ENCODE measurements around the gene CLEC16A. TPM values are rescaled to one million over a fixed set of nuclear protein-coding genes. Genes with fewer than 3 reads are reported as not detected.

The CLEC16A gene
- total RNA-seq, 1 donor from 2014 or later, result 7.8 TPM

DNA sequence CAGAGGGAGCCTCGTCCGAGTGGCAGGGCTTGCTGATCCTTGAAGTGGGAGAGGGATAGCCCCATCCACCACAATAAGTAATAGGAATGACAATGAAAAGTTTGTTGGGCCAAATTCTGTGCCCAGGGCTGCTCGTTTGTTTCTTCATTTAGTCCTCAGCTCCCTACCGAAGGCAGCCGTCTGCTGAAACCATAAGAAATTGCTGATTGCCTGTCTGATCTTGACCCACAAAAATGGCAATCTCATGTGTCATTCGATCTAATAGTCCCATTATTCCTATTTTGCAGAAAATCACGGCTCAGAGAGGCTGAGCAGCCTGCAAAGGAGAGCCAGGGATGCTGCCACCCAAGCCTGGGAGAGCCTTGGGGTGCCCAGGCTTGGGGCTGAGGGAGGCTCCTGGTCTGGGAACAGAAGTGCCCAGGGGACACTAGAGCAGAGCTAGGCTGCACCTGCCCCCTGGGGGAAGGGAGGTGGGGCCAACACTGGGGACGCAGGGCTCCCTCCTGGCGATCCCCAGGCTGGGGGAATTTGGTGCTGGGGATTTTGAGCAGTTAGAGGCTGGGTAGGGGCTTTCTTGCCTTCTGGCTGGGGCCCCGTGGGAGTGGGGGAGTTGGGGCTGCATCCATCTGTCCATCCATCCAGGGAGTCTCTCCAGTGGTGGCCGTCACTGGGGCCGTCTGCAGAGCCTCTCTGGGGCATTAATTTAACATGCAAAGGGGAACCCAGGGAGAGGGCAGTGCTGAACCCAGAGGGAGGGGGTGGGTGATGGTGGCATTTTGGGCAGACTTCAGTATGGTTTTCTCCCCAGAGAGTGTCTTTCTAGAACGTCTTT lies 258.1 kb downstream of the CLEC16A start:
- no peaks in the 10 kb centered on the region for H3F3A ChIP-seq (ENCODE audit: low read depth)
- H3K4me2 ChIP-seq, result peak overlapping the region; percentile 65
- peaks cover 15% of the 10 kb centered on the region for H3K27me3 Mint-ChIP-seq (ENCODE audit: insufficient read depth, low read depth)
- peak overlapping the region; percentile 51 for H2AFZ ChIP-seq (replicated peaks)
- H3K79me2 ChIP-seq (ENCODE audit: low read depth), result no peaks in the 10 kb centered on the region
- H3K27me3 ChIP-seq, result no peaks in the 10 kb centered on the region
- H3K4me1 Mint-ChIP-seq, result peaks cover 24% of the 10 kb centered on the region
- no peak for TF ChIP-seq EZH2 (IDR thresholded peaks at IDR 0.05)
- TF ChIP-seq CTCF (IDR thresholded peaks at IDR 0.05), result no peak
- TF ChIP-seq EZH2phosphoT487 (IDR thresholded peaks at IDR 0.05), result no peak
- H4K20me1 ChIP-seq (ENCODE audit: low read depth), result no peaks in the 10 kb centered on the region
- no peak overlapping the region for H3K4me3 ChIP-seq
- DNase-seq (ENCODE audit: low spot score), result peak; percentile 23
- H3K9ac ChIP-seq, result no peak overlapping the region
- no peaks in the 10 kb centered on the region for H3K36me3 ChIP-seq
- no peak overlapping the region for H3K27ac ChIP-seq
- H3K4me1 ChIP-seq, result peaks cover 26% of the 10 kb centered on the region
- no peak overlapping the region for H3K27ac Mint-ChIP-seq
- H3K36me3 Mint-ChIP-seq, result no peaks in the 10 kb centered on the region
- H3K9me3 ChIP-seq (ENCODE audit: low read depth), result no peaks in the 10 kb centered on the region
- H3K4me3 Mint-ChIP-seq, result no peak overlapping the region
- no peaks in the 10 kb centered on the region for H3K9me3 Mint-ChIP-seq

DNA sequence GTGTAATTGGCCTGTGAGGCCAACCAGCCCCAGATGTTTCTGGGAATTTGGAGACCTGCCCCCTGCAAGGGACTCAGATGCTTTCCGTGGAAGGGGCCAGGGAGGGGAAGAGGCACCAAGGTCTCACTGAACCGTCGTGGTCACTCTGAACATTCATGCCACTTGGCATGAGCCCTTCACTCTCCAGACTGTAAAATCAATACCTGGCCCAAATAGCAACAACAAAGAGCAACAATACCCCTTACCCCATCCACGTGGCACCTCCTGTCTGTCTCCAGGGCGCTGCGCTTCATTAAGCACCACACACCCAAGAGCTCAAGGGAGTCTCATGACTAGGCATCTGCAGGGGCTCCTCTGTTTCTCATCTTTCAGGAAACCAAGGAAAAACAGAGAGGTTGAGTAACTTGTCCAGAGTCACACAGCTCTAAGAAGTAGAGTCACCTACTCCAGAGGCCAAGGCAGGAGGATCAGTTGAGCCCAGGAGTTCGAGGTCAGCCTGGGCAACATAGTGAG lies 258.8 kb downstream of the CLEC16A start:
- Histone ChIP-seq H3K9me3 (ENCODE audit: low read depth) (no peaks in the 10 kb centered on the region), H3K27ac (no peak overlapping the region), H3F3A (ENCODE audit: low read depth) (no peaks in the 10 kb centered on the region), H3K79me2 (ENCODE audit: low read depth) (no peaks in the 10 kb centered on the region), H3K4me3 (no peak overlapping the region), H3K36me3 (no peaks in the 10 kb centered on the region), H3K4me2 (no peak overlapping the region), H3K9ac (no peak overlapping the region), H2AFZ (replicated peaks) (no peak overlapping the region), H3K27me3 (no peaks in the 10 kb centered on the region), H4K20me1 (ENCODE audit: low read depth) (no peaks in the 10 kb centered on the region), H3K4me1 (peaks cover 26% of the 10 kb centered on the region)
- Mint-ChIP-seq H3K4me3 (peak overlapping the region; percentile 15), H3K4me1 (peaks cover 24% of the 10 kb centered on the region), H3K36me3 (no peaks in the 10 kb centered on the region), H3K27ac (no peak overlapping the region), H3K27me3 (ENCODE audit: insufficient read depth, low read depth) (peaks cover 15% of the 10 kb centered on the region), H3K9me3 (no peaks in the 10 kb centered on the region)
- no peak for DNase-seq (ENCODE audit: low spot score)
- TF ChIP-seq CTCF (IDR thresholded peaks at IDR 0.05), result no peak
- TF ChIP-seq EZH2 (IDR thresholded peaks at IDR 0.05), result no peak
- no peak for TF ChIP-seq EZH2phosphoT487 (IDR thresholded peaks at IDR 0.05)

DNA sequence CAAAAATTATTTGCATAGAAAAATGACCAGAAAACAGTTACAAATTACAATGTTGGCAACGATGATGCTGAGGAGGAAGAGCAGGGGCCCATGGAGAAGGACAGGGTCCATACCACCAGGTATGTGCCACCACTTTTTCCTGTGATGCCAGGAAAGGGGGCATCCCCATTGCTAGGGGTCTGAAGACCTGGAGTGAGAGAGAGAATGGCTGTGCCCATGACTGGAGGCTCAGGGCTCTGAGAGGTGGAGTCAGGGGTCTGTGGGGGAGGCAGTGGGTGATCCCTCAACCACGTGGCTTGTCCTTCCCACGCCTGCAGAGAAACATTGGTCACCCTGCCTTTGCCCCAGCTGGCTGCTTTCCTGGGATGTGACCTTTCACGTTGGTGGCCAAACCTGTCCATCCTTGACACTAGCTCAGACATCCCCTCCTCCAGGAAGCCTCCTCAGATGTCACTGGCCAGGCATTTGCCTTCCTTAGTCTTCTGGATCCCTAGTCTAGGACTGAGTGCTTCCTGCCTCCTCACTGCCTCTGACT lies 260.2 kb downstream of the CLEC16A start:
- no peak overlapping the region for H3K4me3 ChIP-seq
- no peak for DNase-seq (ENCODE audit: low spot score)
- TF ChIP-seq EZH2phosphoT487 (IDR thresholded peaks at IDR 0.05) (no peak), EZH2 (IDR thresholded peaks at IDR 0.05) (no peak), CTCF (IDR thresholded peaks at IDR 0.05) (no peak)
- H2AFZ ChIP-seq (replicated peaks), result no peak overlapping the region
- H4K20me1 ChIP-seq (ENCODE audit: low read depth), result no peaks in the 10 kb centered on the region
- H3K4me1 ChIP-seq, result peaks cover 26% of the 10 kb centered on the region
- no peaks in the 10 kb centered on the region for H3K27me3 ChIP-seq
- Mint-ChIP-seq H3K27me3 (ENCODE audit: insufficient read depth, low read depth) (peaks cover 17% of the 10 kb centered on the region), H3K36me3 (no peaks in the 10 kb centered on the region), H3K4me3 (no peak overlapping the region), H3K9me3 (no peaks in the 10 kb centered on the region), H3K27ac (no peak overlapping the region), H3K4me1 (peaks cover 24% of the 10 kb centered on the region)
- no peaks in the 10 kb centered on the region for H3F3A ChIP-seq (ENCODE audit: low read depth)
- no peak overlapping the region for H3K27ac ChIP-seq
- no peak overlapping the region for H3K9ac ChIP-seq
- H3K4me2 ChIP-seq, result no peak overlapping the region
- H3K79me2 ChIP-seq (ENCODE audit: low read depth), result no peaks in the 10 kb centered on the region
- no peaks in the 10 kb centered on the region for H3K36me3 ChIP-seq
- no peaks in the 10 kb centered on the region for H3K9me3 ChIP-seq (ENCODE audit: low read depth)
